ENCODE data around the gene CDR2.

The CDR2 gene

GRCh38 chr16:22375963-22376640 lies 1.7 kb upstream of the CDR2 start:
- Histone ChIP-seq H3K27ac (no peak overlapping the region), H3K36me3 (peaks cover 25% of the 10 kb centered on the region), H3K4me3 (ENCODE audit: low read depth, low read length) (no peak overlapping the region), H3K9me3 (ENCODE audit: severe bottlenecking) (no peaks in the 10 kb centered on the region), H3K27me3 (ENCODE audit: insufficient read depth, low read depth, severe bottlenecking) (no peaks in the 10 kb centered on the region)
- no peak for TF ChIP-seq CTCF (IDR thresholded peaks at IDR 0.05; ENCODE audit: low read depth, low read length)
- DNase-seq: no peak

- Histone ChIP-seq H3K9me3 (ENCODE audit: severe bottlenecking) (no peaks in the 10 kb centered on the region), H3K27ac (peak overlapping the region; percentile 85), H3K27me3 (ENCODE audit: insufficient read depth, low read depth, severe bottlenecking) (no peaks in the 10 kb centered on the region), H3K4me3 (ENCODE audit: low read depth, low read length) (peak overlapping the region; percentile 72), H3K36me3 (peaks cover 25% of the 10 kb centered on the region)
- peak; percentile 13 for DNase-seq
- TF ChIP-seq CTCF (IDR thresholded peaks at IDR 0.05; ENCODE audit: low read depth, low read length): no peak
Measured at GRCh38 chr16:22375117-22375962, 921 bp upstream of the CDR2 start.

- DNase-seq: peak; percentile 82
- TF ChIP-seq CTCF (IDR thresholded peaks at IDR 0.05; ENCODE audit: low read depth, low read length): no peak
- H3K27ac ChIP-seq: peak overlapping the region; percentile 85
Measured at GRCh38 chr16:22373662-22374310, 633 bp downstream of the CDR2 start.

GRCh38 chr16:22372882-22373661 lies 1.3 kb downstream of the CDR2 start:
- peak overlapping the region; percentile 85 for H3K27ac ChIP-seq

More at GRCh38 chr16:22373662-22374310, 633 bp downstream of the CDR2 start:
- H3K36me3 ChIP-seq: peaks cover 30% of the 10 kb centered on the region
- no peaks in the 10 kb centered on the region for H3K27me3 ChIP-seq (ENCODE audit: insufficient read depth, low read depth, severe bottlenecking)
- no peaks in the 10 kb centered on the region for H3K9me3 ChIP-seq (ENCODE audit: severe bottlenecking)
- peak overlapping the region; percentile 72 for H3K4me3 ChIP-seq (ENCODE audit: low read depth, low read length)

More at GRCh38 chr16:22372882-22373661, 1.3 kb downstream of the CDR2 start:
- TF ChIP-seq CTCF (IDR thresholded peaks at IDR 0.05; ENCODE audit: low read depth, low read length): no peak
- Histone ChIP-seq H3K27me3 (ENCODE audit: insufficient read depth, low read depth, severe bottlenecking) (no peaks in the 10 kb centered on the region), H3K36me3 (peaks cover 30% of the 10 kb centered on the region), H3K4me3 (ENCODE audit: low read depth, low read length) (peak overlapping the region; percentile 72), H3K9me3 (ENCODE audit: severe bottlenecking) (no peaks in the 10 kb centered on the region)
- no peak for DNase-seq
